Measurements from ENCODE around the gene CYFIP1. TPM values are rescaled to one million over a fixed set of nuclear protein-coding genes. Genes with fewer than 3 reads are reported as not detected.

Gene CYFIP1
- total RNA-seq, 1 donor from 2014 or later: 118 TPM

GRCh38 chr15:22891426-22892210 lies 88.5 kb downstream of the CYFIP1 start:
- no peak for DNase-seq (ENCODE audit: low read depth)

- no peak for DNase-seq (ENCODE audit: low read depth)
These were observed 89.9 kb downstream of the CYFIP1 start for GRCh38 chr15:22890296-22890695.

GRCh38 chr15:22889146-22889818 lies 90.9 kb downstream of the CYFIP1 start:
- DNase-seq (ENCODE audit: low read depth): no peak

GRCh38 chr15:22888120-22888859 lies 91.9 kb downstream of the CYFIP1 start:
- peak; percentile 88 for DNase-seq (ENCODE audit: low read depth)

GRCh38 chr15:22887157-22887951 lies 92.8 kb downstream of the CYFIP1 start:
- peak; percentile 100 for DNase-seq (ENCODE audit: low read depth)

- no peak for DNase-seq (ENCODE audit: low read depth)
These were observed 95.0 kb downstream of the CYFIP1 start for GRCh38 chr15:22885120-22885519.

GRCh38 chr15:22884344-22884743 lies 95.8 kb downstream of the CYFIP1 start:
- peak; percentile 23 for DNase-seq (ENCODE audit: low read depth)

GRCh38 chr15:22883196-22883595 lies 97.0 kb downstream of the CYFIP1 start:
- DNase-seq (ENCODE audit: low read depth): no peak

GRCh38 chr15:22881739-22882440 lies 98.3 kb downstream of the CYFIP1 start:
- no peak for DNase-seq (ENCODE audit: low read depth)

- DNase-seq (ENCODE audit: low read depth): no peak
These were observed 99.0 kb downstream of the CYFIP1 start for GRCh38 chr15:22880981-22881738.

- DNase-seq (ENCODE audit: low read depth): no peak
These were observed 99.8 kb downstream of the CYFIP1 start for GRCh38 chr15:22880068-22880980.

- DNase-seq (ENCODE audit: low read depth): peak; percentile 91
These were observed 102.1 kb downstream of the CYFIP1 start for GRCh38 chr15:22878103-22878502.

GRCh38 chr15:22877607-22878006 lies 102.6 kb downstream of the CYFIP1 start:
- DNase-seq (ENCODE audit: low read depth): peak; percentile 20

- no peak for DNase-seq (ENCODE audit: low read depth)
These were observed 103.1 kb downstream of the CYFIP1 start for GRCh38 chr15:22877117-22877516.

- no peak for DNase-seq (ENCODE audit: low read depth)
These were observed 105.2 kb downstream of the CYFIP1 start for GRCh38 chr15:22874966-22875365.

- DNase-seq (ENCODE audit: low read depth): no peak
These were observed 105.9 kb downstream of the CYFIP1 start for GRCh38 chr15:22874256-22874655.

GRCh38 chr15:22873841-22874240 lies 106.3 kb downstream of the CYFIP1 start:
- no peak for DNase-seq (ENCODE audit: low read depth)

GRCh38 chr15:22872936-22873701 lies 107.0 kb downstream of the CYFIP1 start:
- DNase-seq (ENCODE audit: low read depth): no peak

Data from myocyte (in vitro differentiated cells).